Lower leg skin (tissue), 3 donors: ENCODE results near the gene S100A1.

ENCODE experiments used
- CTCF ChIP-seq, 3 donors: fragments of 450-650 bp; IDR thresholded peaks; one replicate each; pipeline ENCODE4 v1.5.1; 2016; ENCODE audit warnings: antibody characterized with exemption in 3 of 3, mild to moderate bottlenecking in 3 of 3, moderate library complexity in 2 of 3
- POLR2A ChIP-seq, 2 donors: fragments of 450-650 bp; IDR thresholded peaks; one replicate each; pipeline ENCODE4 v1.6.1; 2016 to 2017; ENCODE audit warnings: antibody characterized with exemption in 2 of 2, mild to moderate bottlenecking in 1 of 2, moderate library complexity in 1 of 2

DNA sequence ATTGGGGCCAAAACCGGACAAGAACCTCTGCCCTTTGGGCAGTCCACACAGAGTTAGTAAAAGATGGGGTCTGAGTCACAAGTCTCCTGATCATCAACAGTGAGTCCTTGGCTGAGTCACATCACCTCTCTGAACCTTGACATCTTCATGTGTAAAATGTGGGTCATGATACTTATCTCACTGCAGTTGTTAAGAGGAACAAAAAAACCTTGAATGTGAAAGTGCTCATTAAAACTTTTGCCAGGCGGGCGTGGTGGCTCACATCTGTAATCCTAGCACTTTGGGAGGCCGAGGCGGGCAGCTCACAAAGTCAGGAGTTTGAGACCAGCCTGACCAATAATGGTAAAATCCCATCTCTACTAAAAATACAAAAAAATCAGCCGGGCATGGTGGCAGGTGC is 31.0 kb upstream of the S100A1 start:
- no peak for TF ChIP-seq CTCF (IDR thresholded peaks at IDR 0.05)
- TF ChIP-seq POLR2A (IDR thresholded peaks at IDR 0.05), result no peak
